Measurements from ENCODE around the gene APOL3.
"Not testable (repeated sequence)": the region's sequence is repeated elsewhere in the genome, so short reads cannot be mapped to it uniquely, and the experiment has no call there.

GRCh38 chr22:36205573-36205972, 45.0 kb upstream of the APOL3 start:
- TF ChIP-seq CTCF (IDR thresholded peaks at IDR 0.05; ENCODE audit: poor library complexity); EZH2 (IDR thresholded peaks at IDR 0.05; ENCODE audit: borderline replicate concordance): not testable (repeated sequence)

Measured in hepatocyte (in vitro differentiated cells).